Retinal pigment epithelial cell (primary cell): Measurements from ENCODE around the gene RMP24.

Source experiments
- DNase-seq: peaks from one replicate; pipeline ENCODE4 v3.0.0-alpha.2; 2010; ENCODE audit warnings: low read depth
- H3K4me3 ChIP-seq: 2 replicates; pipeline ENCODE4 v1.5.1; 2011; ENCODE audit warnings: mild to moderate bottlenecking, low read length, control low read depth, moderate library complexity
- CTCF ChIP-seq: conservative IDR thresholded peaks from 2 replicates; pipeline ENCODE4 v1.5.1; 2011; ENCODE audit warnings: low read depth, low read length, control low read depth, inconsistent platforms

The RMP24 gene

GRCh38 chr18:36025025-36025424 is 52.5 kb downstream of the RMP24 start:
- DNase-seq = no peak
- no peak overlapping the region for H3K4me3 ChIP-seq
- no peak for TF ChIP-seq CTCF

GRCh38 chr18:36028859-36029258 is 56.4 kb downstream of the RMP24 start:
- DNase-seq = no peak
- TF ChIP-seq CTCF = no peak
- no peak overlapping the region for H3K4me3 ChIP-seq
